Measurements from ENCODE around the gene RSKR.
"Not testable (repeated sequence)": the region's sequence is repeated elsewhere in the genome, so short reads cannot be mapped to it uniquely, and the experiment has no call there.

The RSKR gene

DNA sequence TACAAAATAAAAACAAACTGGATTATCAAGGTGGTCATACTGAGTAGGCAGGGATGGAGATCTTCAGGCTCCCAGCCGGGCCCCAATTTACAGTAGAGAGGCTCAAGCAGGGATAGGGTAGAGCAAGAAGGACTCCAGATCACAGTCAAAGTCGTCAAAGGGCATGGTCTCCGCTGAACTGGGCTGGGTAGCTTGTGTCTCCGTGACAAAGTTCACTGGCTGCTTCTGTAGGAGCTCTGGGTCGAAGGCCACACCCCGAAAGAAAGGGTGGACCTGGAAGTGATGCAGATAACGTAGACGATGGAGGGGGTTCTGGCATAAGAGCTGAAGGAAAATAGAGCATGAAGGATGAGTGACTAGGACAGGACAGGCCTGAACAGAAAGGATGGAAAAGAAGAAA lies 3.6 kb downstream of the RSKR start:
- no peak overlapping the region for H3K4me3 ChIP-seq (ENCODE audit: low read length)
- TF ChIP-seq, protein P1, sequence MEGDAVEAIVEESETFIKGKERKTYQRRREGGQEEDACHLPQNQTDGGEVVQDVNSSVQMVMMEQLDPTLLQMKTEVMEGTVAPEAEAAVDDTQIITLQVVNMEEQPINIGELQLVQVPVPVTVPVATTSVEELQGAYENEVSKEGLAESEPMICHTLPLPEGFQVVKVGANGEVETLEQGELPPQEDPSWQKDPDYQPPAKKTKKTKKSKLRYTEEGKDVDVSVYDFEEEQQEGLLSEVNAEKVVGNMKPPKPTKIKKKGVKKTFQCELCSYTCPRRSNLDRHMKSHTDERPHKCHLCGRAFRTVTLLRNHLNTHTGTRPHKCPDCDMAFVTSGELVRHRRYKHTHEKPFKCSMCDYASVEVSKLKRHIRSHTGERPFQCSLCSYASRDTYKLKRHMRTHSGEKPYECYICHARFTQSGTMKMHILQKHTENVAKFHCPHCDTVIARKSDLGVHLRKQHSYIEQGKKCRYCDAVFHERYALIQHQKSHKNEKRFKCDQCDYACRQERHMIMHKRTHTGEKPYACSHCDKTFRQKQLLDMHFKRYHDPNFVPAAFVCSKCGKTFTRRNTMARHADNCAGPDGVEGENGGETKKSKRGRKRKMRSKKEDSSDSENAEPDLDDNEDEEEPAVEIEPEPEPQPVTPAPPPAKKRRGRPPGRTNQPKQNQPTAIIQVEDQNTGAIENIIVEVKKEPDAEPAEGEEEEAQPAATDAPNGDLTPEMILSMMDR (conservative IDR thresholded peaks at IDR 0.05; ENCODE audit: low read depth, low read length) = no peak
- no peak for DNase-seq (ENCODE audit: low read depth)

DNA sequence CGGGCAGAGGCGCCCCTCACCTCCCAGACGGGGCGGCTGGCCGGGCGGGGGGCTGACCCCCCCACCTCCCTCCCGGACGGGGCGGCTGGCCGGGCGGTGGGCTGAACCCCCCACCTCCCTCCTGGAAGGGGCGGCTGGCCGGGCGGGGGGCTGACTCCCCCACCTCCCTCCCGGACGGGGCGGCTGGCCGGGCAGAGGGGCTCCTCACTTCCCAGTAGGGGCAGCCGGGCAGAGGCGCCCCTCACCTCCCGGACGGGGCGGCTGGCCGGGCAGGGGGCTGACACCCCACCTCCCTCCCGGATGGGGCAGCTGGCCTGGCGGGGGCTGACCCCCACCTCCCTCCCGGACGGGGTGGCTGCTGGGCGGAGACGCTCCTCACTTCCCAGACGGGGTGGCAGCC lies 10.0 kb downstream of the RSKR start:
- not testable (repeated sequence) for H3K4me3 ChIP-seq (ENCODE audit: low read length); DNase-seq (ENCODE audit: low read depth)

DNA sequence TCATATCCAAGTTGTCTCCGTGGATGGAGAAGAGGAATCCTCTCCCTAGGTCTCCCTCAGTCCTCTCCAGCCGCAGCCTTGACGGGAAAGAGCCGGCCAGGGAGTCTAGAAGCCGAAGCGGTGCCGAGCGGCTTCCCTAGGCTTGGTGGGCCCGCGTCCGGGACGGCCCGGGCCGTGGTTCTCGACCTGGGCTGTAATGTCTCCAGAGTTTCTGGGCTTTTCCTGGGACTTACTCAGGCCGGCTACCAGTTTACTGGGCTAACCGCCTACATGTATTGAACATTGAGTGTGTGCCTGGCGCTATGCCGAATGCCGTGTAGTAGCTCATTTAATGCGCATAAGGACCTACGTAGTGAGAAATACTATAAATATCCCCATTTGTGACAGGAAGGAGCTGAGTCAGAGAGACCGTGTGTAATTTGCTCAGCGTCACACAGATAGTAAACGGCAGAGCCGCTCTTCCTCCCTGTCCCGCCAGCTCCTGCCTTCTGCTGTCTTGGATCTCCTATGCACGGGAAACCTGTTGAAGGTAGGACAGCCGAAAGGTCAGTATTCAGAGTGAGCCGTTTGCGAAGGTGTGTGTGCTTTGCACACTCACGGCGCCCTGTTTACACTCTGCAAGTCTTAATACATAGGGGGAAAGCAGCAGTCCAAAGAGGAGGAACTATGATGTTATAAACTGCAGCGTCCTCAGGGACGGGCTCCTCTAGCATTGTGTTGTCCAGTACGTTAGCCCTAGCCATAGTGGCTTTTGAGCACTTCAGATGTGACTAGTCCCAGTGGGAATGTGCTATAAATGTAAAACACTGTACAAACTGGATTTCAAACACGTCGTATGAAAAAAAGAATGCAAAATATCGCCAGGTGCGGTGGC lies 14.4 kb downstream of the RSKR start:
- TF ChIP-seq, protein P1 (conservative IDR thresholded peaks at IDR 0.05; ENCODE audit: low read depth, low read length) = no peak
- H3K4me3 ChIP-seq (ENCODE audit: low read length) = peak overlapping the region; percentile 89
- peak; percentile 33 for DNase-seq (ENCODE audit: low read depth)

DNA sequence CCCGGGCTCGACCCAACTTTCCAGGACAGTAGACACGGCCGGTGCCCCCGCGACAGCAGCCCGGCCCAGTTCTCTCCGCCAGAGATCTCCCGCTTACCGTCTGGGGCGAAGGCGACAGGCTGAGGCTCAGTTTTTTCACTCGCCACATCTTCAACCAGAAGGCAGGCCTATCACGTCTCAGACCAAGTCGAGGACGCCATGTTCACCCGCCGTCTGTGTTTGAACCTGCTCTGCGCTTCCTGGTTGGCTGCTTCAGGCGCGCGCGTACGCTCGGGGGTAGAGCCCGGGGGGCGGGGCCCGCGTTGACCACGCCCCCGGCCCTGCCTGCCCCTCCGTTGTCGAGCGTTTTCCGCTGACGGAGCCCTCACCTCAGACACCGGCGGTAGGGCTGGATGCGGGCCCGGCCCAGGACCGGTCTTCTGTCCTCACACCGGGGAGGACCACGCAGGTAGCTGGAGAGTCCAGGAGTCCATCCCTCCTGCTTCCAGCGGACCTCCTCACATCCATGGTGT lies 15.1 kb downstream of the RSKR start, which contains the start of gene SPAG5:
Gene SPAG5 (minus strand): TSS at position 227 of the 512 bp plus-strand sequence. CDS start 79 bp downstream, at position 148.
- DNase-seq (ENCODE audit: low read depth) = peak; percentile 69
- TF ChIP-seq, protein P1 (conservative IDR thresholded peaks at IDR 0.05; ENCODE audit: low read depth, low read length) = no peak
- H3K4me3 ChIP-seq (ENCODE audit: low read length) = peak within 1 kb of the TSS; percentile 89

DNA sequence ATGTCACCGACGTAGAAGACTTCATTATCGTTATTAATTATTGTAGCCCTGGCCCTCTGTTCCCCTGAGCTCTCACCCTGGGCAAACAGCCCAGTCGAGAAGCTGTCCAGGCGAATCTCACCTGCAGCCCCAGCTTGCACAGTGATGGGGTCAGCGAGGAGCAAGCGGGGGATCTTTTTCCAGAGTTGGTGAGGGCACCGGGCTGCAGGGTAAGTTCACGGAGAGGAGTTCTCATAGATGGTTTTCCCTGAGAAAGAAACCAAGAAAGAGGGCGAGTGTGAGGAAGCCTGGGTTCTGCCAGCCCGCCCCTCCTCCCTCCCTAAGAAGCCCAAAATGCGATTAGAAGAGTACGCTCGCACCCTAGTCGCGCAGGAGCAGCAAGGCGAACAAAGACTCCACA lies 15.6 kb downstream of the RSKR start:
- DNase-seq (ENCODE audit: low read depth) = no peak
- TF ChIP-seq, protein P1 (conservative IDR thresholded peaks at IDR 0.05; ENCODE audit: low read depth, low read length) = no peak
- H3K4me3 ChIP-seq (ENCODE audit: low read length) = peak overlapping the region; percentile 89

DNA sequence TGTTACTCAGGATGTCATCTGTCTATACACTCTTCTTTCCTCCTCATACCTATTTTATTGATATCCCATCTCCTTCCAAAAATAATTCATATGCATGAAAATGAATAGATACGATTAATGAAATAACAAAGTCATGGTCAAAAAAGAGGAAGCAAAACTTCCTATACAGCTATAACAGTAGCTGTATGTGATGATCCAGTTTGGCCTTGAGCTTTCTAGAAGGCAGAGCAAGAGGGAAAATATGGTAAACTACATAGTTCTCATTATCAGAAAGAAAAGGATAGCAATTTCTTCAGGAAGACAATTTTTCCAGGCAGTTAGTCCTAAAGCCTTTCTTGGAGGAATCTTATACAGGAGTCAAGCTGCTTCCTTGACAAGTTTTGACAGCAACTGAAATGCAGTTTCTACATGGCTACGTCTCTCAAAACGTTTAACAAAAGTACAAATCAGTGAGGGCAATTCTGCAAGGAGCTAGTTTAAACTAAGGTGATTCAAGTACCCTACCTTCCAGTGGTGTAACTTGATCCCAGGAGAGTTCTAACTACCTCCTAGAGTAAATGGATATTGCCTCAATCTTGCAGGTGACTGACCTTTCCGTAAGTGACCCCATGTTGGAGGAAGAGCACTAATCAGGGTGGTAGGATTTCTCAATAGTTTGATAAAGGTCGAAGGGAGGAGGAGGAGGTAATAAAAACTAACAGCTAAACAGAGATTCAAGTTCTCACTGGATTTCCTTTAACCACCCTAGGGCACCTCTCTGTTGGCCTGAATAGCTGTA lies 16.2 kb downstream of the RSKR start:
- H3K4me3 ChIP-seq (ENCODE audit: low read length) = peak overlapping the region; percentile 89
- TF ChIP-seq, protein P1 (conservative IDR thresholded peaks at IDR 0.05; ENCODE audit: low read depth, low read length) = no peak
- no peak for DNase-seq (ENCODE audit: low read depth)

DNA sequence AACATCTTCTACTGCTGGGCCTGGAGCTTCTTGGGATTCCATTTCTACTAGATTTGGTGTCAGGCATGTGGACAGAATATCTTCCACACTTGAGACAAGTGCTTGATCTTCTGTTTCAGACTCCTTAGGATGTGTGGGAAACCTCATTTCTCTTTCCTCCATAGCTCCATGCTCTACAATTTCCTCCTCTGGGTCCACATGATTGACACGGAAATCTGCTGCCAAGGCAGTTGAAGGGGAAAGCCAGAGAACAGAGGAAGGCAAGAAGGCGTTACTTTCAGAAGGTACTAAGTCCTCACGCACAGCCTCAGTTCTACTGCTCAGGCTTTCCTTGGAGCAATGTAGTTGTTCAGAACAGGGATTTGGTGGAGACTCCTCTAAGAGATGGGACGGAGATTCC lies 21.7 kb downstream of the RSKR start:
- no peak overlapping the region for H3K4me3 ChIP-seq (ENCODE audit: low read length)
- TF ChIP-seq, protein P1 (conservative IDR thresholded peaks at IDR 0.05; ENCODE audit: low read depth, low read length) = no peak
- DNase-seq (ENCODE audit: low read depth) = no peak

Measured in retinal pigment epithelial cell (primary cell).